ENCODE results near the gene MAP6.
"Not testable (repeated sequence)": the region's sequence is repeated elsewhere in the genome, so short reads cannot be mapped to it uniquely, and the experiment has no call there.

Gene MAP6

DNA sequence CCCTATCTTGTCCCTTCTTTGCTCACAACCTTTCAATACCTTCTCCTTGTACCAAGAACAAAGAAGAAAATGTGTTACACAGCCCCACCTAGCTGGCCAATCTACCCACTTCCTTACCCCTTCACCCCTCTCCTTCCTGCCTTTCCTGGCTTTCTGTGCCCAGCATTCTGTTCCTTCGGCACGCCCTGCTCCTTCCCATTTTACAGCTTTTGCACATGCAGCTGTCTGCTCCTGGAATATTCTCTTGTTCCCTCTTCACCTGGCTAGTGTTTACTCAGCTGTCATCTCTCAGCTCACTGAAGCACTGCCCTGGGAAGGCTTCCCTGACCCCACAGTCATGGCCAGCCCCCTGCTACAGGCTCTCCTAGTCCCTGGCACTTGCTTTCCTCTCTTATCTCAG is 76.1 kb downstream of the MAP6 start:
- no peak for DNase-seq (ENCODE audit: low read depth in 2 of 2)

DNA sequence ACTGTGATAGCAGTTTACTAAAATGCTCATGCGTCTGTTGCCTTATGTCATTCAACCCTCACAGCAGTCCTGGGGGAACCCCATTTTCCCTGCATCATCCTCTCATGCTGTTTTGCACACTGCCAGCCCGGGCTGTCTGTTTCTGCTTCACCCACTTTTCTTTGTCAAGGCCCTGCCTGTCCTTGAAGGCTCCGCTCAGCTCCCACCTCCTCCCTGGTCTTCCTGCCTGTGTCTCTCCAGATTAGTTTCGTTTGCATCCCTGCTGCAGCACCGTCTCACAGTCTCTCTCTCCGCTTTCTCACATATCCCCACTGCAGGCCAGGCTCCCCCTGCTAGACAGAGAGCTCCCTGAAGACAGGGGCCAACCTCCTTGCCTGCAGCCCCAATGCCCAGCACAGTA is 76.9 kb downstream of the MAP6 start:
- DNase-seq (ENCODE audit: low read depth in 2 of 2), result no peak

DNA sequence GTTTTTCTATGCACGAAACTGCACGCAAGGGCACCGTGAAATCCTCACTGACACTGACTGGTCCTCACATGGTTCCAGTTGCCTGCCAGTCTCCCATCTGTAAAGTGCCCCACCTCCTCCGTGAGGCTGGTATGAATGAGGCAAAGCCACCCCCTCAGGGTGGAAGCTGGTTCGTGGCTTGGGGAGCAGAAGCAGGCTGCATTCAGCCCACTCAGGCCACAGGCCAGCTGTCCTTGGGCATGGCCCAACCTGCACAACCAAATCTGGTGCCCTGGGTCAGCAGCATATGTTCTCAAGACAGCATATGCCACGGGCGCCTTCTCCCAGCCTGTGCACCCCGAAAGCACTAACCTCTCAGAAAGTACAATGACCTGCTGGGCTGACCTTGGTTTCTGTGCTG is 77.5 kb downstream of the MAP6 start:
- no peak for DNase-seq (ENCODE audit: low read depth in 2 of 2)

DNA sequence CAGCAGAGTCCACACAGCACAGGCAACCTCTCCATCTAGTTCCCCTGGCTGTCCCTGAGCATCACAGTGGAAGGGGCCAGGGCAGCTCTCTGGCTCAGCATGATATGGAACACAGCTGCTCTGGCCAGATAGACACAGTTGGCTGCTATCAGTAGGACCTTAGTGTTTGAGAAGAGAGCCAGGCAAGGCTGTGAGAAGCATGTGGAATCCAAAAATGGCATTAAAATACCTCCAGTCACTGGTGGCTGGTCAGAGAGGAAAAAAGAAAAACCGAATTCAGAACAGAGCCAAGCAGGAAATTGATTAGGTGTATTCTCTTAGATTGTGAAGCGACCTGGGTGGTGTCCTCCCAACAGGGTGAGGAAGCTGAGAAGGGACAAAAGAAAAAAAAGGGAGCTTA is 78.9 kb downstream of the MAP6 start:
- DNase-seq (ENCODE audit: low read depth in 2 of 2), result no peak

DNA sequence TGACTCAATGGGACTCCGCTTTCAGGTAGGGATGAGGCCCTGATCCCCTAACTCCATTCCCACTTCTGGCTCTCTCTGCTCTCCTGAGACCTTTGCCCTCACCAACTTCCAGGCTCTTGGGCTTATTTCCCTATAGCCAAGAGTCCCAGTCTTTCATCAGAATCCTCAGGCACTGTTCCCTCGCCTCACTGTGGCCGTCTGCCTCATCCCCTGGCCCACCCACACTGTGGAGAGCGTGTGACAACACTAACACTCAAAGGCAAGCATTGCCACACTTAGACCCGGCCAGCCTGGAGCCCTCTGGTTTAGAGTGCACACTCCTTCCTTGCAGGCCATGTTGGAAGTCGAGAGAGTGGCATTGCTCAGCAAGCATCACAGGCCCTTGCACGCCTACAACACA is 79.8 kb downstream of the MAP6 start:
- no peak for DNase-seq (ENCODE audit: low read depth in 2 of 2)

DNA sequence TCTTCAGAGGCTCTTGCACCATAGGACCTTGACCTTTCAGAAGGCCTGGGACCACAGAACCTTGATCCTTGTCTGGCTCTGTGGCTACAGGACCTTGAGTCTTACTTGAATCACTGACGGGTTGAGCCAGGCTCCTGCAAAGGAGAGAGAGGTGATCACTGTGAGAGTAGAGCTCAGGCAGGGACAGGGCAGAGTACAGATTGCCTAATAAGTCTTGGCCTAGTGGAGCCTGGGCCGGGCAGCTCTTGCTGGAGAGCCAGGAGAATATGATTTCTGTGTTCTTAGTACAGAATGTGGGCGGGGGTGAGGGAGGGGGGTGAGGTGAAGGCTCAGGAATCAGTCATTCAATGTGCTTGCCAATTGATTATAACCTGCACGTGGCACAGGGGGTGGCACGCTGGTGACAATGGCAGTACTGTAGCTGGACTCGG is 80.8 kb downstream of the MAP6 start:
- no peak for DNase-seq (ENCODE audit: low read depth in 2 of 2)

DNA sequence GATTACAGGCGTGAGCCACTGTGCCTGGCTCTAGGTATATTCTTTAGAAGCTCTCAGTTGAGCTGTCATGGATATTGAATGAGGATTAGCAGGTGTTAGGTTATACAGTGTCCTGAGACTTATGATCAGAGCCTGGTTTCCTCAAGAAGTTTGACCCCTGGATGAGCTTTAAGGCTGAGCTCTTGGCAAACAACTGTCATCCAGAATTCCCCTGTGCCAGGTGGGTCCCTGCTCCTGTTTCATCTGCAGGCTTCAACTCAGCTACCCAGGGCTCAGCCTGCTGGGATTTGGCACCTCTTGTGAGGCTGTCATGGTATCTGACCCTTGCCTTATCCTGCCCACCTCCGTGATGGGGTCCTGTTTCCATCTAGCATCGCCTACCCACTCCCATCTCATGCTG is 82.4 kb downstream of the MAP6 start:
- DNase-seq (ENCODE audit: low read depth in 2 of 2), result no peak

DNA sequence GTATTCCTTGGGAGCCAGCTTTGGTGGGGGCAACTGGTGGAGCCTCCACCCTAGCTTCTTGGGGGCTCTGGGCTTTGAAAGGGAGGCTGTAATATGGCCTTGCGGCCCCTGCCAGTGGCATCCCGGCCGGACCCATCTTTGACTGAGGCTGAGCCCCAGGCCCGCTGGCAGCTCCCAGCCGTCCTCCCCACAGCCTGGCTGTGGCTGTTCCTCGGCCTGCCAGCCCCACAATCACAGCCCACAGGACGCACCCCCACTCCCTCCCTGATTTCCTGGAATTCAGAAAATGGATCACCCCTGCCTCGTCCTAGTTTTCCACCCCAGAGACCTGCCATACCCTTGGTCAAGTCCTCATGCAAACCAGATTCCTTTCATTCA is 83.6 kb downstream of the MAP6 start:
- DNase-seq (ENCODE audit: low read depth in 2 of 2), result no peak

DNA sequence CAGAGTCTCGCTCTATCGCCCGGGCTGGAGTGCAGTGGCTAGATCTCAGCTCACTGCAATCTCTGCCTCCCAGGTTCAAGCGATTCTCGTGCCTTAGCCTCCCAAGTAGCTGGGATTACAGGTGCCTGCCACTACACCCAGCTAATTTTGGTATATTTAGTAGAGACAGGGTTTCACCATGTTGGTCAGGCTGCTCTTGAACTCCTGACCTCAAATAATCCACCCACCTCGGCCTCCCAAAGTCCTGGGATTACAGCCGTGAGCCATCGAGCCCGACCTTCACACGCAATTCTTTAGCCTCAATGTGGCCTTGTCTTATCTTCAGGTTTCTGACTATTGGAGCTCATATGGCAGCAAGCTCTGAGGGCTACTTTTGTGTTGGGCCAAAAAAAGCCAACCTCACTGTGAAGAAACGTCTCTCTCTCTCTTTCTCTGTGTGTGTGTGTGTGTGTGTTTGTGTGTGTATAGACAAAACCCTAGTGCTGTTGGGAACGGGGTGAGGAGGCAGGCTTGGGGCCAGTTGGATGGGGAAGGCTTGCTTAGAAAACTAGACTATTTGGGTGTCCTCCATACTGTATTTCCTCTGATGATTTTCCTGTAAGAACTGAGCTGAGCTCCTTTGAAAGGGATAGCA is 84.1 kb downstream of the MAP6 start:
- DNase-seq (ENCODE audit: low read depth in 2 of 2), result not testable (repeated sequence)

DNA sequence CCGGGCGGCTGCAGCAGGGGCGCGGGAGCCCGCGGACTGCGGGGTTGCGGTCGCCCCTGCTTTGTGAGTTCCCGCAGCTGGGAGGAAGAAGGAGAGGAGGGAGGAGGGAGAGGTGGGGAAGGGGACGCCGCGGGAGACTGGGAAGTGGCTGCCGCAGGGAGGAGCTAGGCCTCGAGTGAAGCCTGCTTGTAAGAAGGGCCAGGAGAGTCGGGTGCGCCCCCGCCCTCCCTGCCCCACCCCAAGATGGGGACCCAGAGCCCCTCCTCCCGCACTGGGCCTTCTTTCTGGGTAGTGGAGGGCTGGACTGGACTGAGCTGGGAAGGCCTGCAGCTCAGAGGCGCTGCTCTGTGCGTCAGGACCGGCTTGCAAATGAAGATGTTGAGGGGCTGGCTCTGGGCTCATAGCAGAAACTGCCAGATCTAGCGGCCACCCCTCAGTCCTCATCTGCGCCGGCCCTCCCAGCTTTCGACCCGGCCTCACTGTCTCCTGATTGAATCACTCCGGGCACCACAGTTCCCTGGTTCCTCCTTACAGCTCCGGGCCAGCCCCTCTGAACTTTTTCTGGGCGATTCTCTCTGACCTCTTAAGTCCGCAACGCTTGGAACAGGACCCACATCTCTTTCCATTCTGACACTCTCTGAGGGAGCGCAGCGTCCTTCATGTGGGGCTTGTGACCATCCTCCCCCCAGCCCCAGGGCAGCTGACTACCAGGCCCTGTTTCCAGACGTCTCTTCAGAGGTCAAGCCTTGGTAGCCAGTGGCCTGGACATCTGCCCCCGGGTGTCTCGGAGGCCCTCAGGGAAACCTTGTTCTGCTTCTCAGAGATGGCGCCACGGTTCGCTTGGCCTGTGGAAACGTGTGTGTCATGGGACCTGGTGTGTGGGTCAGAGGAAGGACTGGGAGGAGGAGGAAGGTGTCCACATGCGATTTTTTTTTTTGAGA is 84.8 kb downstream of the MAP6 start:
- DNase-seq (ENCODE audit: low read depth in 2 of 2), result no peak

DNA sequence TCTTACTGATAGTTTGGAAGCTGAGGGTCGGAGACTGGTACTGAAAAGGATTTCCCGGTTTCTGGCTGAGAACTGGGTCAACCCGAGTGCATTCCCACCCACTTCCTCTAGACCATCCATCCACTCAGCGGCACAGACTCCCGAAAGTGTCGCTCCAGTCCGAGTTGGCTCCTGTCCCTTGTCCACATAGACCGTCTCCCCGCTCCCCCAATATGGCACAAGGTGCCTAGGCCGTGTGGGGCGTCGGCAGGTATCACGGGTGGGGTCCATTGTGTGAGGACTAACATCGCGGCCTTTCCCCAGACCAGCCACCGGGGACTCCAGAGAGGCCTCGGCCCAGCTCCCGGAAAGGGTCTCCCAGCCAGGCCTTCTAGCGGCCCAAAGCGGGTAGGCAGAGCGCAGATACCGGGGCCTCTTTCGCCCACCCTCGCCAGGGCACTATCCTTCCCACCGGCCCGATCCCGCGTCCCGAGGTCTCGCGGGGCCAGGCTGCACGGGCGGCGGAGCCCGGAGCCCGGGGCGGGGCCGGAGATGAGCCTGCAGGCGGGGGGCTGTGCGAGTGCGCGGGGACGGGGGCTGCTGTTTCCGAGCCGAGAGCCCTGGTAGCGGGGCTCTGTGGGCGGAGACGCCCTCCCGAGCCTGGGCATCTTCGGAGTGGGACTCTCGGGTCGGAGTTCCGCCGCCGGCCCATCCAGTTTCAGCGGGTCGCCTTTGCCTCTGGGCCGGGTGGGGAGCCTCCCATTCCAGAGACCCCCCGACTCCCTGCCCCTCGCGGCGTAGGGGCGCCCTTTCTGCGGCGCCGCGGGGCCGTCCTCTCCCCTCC is 85.7 kb downstream of the MAP6 start:
- peak in 1 of 2 donors; percentile 40 for DNase-seq (ENCODE audit: low read depth in 2 of 2)

DNA sequence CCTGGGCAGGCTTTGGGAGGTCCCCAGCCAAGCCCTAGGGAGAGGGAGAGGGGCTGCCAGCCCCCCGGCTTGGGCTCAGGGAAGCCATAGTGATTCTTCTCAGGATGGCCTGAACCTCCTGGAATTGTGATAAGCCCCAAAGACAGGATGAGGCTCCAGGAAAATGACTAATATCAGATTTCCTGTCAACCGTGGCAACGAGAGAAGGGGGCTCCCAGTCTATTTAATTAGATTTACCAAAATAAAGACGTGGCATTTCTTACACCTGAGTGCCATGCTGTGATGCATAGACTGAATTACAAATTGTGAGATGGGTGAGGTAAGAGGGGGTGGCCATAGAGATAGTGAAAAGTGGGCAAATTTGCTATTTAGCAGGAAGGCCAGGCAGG is 86.3 kb downstream of the MAP6 start:
- no peak for DNase-seq (ENCODE audit: low read depth in 2 of 2)

DNA sequence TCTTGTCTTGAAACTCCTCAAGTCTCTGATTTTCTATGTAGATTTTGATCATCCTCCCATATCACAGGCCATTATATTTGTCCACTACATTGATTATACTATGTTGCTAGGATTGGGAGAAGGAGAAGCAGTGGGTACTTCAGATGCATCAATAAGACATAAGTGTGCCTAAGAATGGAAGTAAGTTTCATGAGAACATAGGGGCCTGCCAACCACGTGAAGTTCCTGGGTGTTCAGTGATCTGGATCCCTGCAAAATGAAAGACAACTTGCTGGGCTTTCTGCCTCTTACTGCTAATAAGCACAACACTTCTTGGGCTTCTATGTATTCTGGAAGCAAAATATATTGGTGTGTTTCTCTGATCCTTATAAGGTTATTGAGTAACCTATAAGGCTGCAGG is 89.0 kb downstream of the MAP6 start:
- no peak for DNase-seq (ENCODE audit: low read depth in 2 of 2)

DNA sequence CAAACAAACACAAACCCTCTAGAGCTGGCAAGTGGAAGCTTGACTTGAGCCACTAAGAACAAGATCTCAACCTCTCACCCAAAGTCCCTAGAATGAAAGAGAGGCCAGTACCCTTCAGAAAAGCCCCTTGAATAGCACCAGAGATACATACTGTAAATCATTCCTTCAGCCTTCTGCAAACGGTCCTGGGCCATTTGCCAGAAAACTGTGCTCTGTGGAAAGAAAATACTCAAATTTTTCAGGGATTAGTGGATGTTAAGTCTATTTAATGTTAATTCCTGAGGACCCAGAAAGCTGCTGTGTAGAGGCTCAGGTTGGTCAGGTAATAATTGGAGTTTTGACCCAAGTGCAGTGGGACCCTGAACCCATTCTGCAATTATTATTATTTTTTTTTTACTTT is 89.9 kb downstream of the MAP6 start:
- no peak for DNase-seq (ENCODE audit: low read depth in 2 of 2)

DNA sequence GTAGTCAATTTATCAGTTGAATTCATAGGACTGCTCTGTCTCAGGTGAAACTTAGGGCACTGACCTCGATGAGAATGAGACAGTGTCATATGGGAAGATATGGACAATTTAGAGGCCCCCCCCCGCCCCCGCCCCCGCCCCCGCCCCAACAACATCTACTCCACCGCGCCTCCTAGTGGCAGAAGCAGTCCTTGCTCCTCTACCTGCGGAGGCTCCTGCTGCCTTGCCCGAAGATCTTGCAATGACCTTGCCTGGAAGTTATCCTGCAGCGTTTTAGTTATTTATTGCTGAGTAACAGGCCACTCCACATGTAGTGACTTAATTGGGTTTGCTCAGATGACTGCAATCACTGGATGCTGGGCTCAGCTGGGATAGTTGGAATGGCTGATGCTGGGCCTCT is 91.6 kb downstream of the MAP6 start:
- DNase-seq (ENCODE audit: low read depth in 2 of 2), result peak; percentile 48 to 56

DNA sequence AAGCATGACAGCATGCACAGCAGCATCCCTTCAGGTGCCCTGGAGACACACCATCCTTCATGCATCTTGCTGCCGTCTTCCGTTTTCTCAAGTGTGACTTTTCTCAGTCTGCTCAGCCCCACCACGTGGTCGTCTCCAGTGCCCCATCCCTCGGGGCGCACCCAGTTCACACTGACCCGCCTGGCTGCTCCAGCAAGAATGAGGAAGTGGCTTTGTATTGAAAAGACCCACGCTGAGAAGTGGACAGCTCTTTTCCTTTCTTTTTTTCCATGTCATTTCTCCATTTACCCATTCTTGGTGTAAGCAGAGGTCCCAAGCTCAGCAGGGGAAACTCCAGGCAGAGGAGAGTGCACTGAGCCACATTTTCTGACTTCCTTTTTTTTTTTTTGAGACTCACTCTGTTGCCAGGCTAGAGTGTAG is 92.3 kb downstream of the MAP6 start:
- DNase-seq (ENCODE audit: low read depth in 2 of 2), result no peak

DNA sequence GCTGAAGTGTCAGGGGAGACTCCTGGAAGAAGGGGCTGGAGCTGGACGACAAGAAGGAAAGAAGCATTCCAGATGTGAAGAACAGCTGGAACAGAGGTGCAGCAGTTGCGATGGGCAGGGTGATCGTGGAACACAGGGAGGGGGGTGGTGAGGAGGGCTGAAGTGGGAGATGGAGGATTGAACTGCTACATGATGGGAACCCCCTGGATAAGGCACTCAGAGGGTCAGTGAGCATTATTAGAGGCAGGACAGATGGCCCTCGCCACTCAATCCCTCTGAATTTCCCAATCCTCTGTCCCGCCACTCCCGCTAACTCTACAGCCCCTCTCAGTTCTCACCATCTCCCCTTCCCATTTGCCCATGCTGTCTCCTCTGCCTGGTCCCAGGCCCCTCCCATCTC is 92.8 kb downstream of the MAP6 start:
- DNase-seq (ENCODE audit: low read depth in 2 of 2), result no peak

DNA sequence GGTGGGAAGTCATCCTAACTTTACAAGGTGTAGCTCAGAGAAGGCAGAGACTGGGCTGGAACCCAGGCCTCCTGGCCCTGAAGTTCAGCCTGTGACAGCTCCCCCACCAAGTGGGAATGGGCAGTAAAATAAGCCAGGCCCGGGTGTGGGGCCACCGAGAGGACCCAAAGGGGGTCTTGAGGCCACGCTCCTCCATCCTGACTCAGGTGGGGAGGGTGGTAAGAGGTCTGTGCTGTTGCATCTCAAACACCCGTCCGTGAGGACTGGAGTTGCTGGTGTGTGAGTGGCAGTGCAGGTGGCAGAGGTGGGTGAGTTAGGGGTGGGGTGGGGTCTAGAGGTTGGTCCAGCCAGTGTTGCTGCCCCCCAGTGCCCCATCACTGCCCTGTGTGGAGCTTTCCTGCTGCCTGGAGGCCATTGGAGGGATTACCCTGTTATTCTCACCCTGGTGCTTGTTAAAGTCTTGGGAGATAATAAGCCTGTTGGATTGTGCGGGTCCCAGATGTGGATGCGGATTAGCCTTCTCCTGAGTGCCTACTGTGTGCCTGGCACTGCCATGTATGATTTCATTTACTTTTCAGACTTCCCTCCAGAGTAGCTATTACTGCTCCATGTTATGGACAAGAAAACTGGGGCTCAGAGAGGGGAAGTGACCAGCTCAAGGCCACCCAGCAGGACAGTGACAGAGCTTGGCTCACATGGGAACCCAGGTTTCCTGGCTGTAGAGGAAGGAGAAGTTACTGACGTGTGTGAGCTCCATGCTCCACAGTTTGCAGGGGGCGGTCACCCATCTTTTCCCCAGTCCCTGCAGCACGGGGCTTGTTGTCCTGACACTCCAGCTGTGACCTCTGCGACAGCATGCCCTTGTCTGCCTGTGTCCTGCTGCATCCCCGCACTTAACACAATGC is 93.9 kb downstream of the MAP6 start:
- no peak for DNase-seq (ENCODE audit: low read depth in 2 of 2)

DNA sequence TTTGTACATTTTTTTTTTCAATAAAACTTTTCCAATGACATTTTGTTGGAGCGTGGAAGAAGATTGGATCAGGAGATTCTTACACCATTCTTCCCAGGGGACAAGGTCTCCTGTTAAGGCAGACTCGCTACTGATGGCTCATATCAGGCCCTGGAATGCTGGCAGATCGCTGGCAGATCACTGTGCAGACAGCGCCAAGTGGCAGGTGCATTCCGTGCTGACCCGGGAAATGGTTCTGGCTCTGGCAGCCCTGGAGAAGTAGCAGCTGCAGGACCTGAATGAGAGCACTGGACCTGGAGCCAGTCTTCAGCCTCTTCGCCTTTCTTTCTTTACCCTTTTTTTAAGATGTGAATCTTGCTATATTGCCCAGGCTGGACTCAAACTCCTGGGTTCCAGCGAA is 96.1 kb downstream of the MAP6 start:
- no peak for DNase-seq (ENCODE audit: low read depth in 2 of 2)

DNA sequence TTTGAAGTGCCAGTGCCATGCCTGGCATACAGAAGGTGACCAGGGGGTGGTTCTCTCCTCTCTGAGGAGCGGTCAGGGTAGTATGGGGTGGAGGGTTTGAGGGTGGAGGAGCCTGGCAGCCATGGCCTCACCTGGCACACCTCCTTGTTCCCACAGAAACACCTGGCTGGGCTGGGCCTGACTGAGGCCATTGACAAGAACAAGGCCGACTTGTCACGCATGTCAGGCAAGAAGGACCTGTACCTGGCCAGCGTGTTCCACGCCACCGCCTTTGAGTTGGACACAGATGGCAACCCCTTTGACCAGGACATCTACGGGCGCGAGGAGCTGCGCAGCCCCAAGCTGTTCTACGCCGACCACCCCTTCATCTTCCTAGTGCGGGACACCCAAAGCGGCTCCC is 97.2 kb downstream of the MAP6 start:
- no peak for DNase-seq (ENCODE audit: low read depth in 2 of 2)

DNA sequence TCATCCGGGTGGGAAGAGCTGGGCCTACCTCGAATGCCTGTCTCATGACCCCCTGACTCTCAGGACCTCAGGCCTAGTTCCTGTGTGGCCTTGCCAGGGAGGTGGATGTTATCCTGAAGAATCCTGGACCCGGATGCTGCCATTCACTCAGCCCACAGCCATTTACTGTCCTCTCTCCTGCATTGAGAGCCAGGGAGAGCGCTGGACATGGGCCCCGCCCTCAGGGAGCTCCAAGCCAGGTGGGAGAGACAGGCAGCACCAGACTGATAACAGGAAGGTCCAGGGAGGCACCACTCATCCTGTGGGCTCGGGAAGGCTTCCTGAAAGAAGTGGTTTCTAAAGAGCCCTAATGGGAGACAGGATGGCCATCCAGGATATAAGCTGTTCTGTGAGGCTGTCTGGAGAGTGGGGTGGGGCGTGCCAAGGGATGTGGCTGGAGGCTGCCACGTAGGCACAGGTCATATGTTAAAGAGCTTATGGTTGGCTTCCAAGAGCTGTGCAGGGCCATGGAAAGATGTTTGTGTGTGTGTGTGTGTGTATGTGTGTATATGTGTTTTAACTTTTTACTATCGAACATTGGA is 98.2 kb downstream of the MAP6 start:
- DNase-seq (ENCODE audit: low read depth in 2 of 2), result no peak
